A204.1 (cell line): ENCODE measurements around the gene PSMC3.

ENCODE experiments used
- FAIRE-seq: peaks from 2 replicates; lab custom pipeline; 2012; peaks lifted over from hg19 to GRCh38; lab: Jason Lieb, UNC

PSMC3 gene

GRCh38 chr11:47413351-47413750 is 12.9 kb downstream of the PSMC3 start:
- FAIRE-seq = no peak

- FAIRE-seq = no peak
Observed at GRCh38 chr11:47411884-47412746, 14.1 kb downstream of the PSMC3 start.

- FAIRE-seq = no peak
Observed at GRCh38 chr11:47410370-47411264, 15.6 kb downstream of the PSMC3 start.

- no peak for FAIRE-seq
Observed at GRCh38 chr11:47409440-47410369, 16.5 kb downstream of the PSMC3 start.

- FAIRE-seq = no peak
Observed at GRCh38 chr11:47408598-47409439, 17.4 kb downstream of the PSMC3 start.

GRCh38 chr11:47407746-47408590 is 18.3 kb downstream of the PSMC3 start, which contains the start of gene SLC39A13:
TSS of gene SLC39A13 (plus strand) at chr11:47408590. CDS start at chr11:47410095, 1,505 bp downstream.
- no peak for FAIRE-seq

- FAIRE-seq = no peak
Observed at GRCh38 chr11:47406896-47407745, 19.1 kb downstream of the PSMC3 start.

- no peak for FAIRE-seq
Observed at GRCh38 chr11:47403571-47403970, 22.7 kb downstream of the PSMC3 start.

- FAIRE-seq = no peak
Observed at GRCh38 chr11:47403135-47403534, 23.1 kb downstream of the PSMC3 start.

GRCh38 chr11:47400768-47401279 is 25.4 kb downstream of the PSMC3 start:
- no peak for FAIRE-seq

- FAIRE-seq = no peak
Observed at GRCh38 chr11:47399860-47400767, 26.1 kb downstream of the PSMC3 start.

GRCh38 chr11:47398551-47398950 is 27.7 kb downstream of the PSMC3 start:
- FAIRE-seq = no peak

- FAIRE-seq = no peak
Observed at GRCh38 chr11:47398011-47398410, 28.2 kb downstream of the PSMC3 start.

GRCh38 chr11:47396049-47396320 is 30.3 kb downstream of the PSMC3 start:
- no peak for FAIRE-seq

- FAIRE-seq = no peak
Observed at GRCh38 chr11:47395223-47396048, 30.8 kb downstream of the PSMC3 start.

- FAIRE-seq = no peak
Observed at GRCh38 chr11:47394322-47395222, 31.7 kb downstream of the PSMC3 start.
